Activated CD8-positive, alpha-beta memory T cell treated with anti-CD3 and anti-CD28 coated beads, Interleukin-2, amount 50 U/mL, for 48 hours (primary cell): Measurements from ENCODE around the gene TSHZ2.

Experiments used
- DNase-seq: peaks from one replicate; pipeline ENCODE4 v3.0.0-alpha.2; 2020

The TSHZ2 gene

GRCh38 chr20:53328961-53329360 is 356.8 kb downstream of the TSHZ2 start:
- no peak for DNase-seq

GRCh38 chr20:53329781-53330180 is 357.6 kb downstream of the TSHZ2 start:
- DNase-seq, result no peak

- no peak for DNase-seq
Observed at GRCh38 chr20:53330601-53331140, 358.5 kb downstream of the TSHZ2 start.

DNA sequence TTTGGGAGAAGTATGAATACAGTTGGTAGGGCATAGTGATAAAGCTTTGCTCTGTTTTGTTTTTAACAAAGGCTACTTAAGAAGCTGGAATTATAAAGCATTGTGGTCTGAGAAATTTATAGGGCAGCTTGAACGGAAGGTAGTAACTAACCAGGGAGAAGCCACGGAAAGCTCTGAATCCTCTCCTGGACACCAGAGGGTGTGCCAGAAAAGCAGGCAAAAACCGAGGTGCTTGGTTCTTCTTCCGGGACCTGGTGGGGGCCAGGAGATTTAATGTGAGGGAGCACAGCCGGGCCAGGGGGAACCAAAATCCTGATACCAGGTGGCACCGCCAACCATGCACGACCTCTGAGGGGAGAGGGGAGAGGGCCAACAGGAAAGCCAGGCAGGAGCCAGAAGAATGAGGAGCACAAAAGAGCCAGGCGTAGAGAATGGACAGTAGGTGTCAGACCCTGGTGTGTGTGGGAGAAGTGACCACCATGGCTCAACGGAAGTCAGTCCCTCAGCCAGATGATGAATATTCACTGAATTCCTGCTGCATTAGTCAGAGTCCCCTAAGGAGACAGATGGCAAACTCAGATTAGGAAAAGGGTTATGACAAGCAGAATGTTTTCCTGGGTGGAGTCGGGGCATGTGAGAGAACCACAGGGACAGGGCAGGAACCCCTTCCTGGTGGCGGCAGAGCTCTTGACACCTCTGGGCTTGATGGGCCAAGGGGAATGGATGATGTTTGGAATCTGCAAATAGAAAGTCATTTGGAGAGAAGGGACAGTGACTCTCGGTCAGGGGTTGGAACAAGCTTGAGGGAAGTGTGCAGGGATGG is 359.2 kb downstream of the TSHZ2 start:
- DNase-seq, result no peak

- DNase-seq, result no peak
Observed at GRCh38 chr20:53332022-53332837, 360.1 kb downstream of the TSHZ2 start.

DNA sequence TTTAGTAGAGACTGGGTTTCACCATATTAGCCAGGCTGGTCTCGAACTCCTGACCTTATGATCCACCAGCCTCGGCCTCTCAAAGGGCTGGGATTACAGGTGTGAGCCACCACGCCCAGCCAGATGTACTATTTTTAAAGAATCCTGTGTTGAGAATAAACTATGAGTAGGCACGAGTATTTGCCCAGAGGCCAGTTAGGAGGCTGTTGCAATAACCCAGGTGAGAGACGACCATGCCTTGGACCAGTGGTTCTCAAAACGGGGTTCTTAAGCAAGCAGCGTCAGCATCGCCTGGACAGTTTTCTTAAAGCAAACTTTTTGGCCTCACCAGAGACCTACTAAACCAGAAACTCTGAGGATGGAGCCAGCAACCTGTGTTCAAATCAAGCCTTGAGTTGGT is 362.7 kb downstream of the TSHZ2 start:
- DNase-seq, result no peak

- DNase-seq, result no peak
Observed at GRCh38 chr20:53335555-53335954, 363.4 kb downstream of the TSHZ2 start.

DNA sequence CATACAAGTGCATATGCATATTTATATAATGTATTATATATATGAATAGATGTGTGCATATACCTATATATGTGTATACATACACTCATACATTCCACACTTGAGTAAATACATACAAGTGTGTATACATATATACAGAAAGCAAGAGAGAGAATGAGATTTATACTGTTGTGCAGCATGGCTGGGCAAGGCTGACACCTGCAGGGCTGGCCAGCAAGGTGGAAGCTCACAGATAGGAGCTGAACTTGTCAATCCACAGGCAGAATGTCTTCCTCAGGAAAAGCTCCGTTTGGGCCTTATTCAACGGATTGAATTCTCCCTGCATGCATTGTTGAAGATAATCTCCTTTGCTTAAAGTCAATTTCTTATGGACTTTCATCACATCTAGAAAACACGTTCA is 364.7 kb downstream of the TSHZ2 start:
- DNase-seq, result no peak

DNA sequence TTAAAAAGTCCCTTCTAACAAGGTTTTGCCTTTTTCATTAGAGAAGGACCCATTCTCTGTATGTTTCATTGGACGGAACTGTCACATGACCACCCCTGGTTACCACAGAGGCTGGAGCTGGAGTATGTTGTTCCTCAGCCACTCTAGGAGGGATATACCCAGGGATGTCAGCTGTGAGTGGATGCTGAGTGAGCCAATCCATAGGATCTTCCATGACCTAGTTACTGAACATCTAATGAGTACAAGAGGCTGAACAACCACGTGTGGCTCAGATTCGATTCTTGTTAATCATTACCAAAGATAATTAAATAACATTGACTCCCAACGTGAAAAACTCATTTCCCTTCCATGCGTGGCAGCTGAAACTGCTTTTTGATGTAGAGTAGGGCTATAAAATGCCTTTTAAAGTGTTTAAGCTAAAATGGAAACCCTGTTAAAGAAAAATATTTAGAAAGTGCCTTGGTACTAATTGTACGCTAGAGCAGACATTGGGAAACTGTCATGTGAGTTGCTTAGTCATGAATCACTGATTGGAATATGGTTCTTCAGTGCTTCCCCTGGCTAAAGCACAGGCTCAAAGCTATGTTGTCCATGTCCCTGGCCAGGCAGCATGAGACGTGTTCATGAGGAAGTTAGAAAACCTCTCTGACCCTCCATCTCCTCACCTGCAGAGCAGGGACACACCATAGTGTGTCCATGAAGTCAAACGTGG is 365.4 kb downstream of the TSHZ2 start:
- DNase-seq, result no peak

- no peak for DNase-seq
Observed at GRCh38 chr20:53338716-53339115, 366.6 kb downstream of the TSHZ2 start.

GRCh38 chr20:53342429-53342828 is 370.3 kb downstream of the TSHZ2 start:
- no peak for DNase-seq

DNA sequence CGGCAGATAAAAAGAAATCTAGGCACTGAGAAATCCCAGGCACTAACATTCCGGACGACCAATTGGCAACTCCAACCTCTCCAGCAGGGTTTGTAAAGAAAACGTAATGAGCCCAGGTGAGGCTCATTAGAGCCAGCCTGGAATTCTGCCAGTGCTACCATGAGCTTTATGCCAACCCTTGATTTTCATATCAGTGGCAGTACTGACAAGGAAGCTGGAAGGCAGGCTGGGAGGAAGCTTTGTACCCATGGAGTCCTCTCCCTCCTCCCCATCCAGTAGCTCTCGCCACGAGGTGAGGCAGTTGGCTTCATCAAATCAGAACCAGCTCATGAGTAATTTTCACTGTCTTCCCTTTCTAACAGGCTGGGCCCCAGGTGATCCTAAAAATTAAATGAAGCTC is 371.3 kb downstream of the TSHZ2 start:
- DNase-seq, result no peak

DNA sequence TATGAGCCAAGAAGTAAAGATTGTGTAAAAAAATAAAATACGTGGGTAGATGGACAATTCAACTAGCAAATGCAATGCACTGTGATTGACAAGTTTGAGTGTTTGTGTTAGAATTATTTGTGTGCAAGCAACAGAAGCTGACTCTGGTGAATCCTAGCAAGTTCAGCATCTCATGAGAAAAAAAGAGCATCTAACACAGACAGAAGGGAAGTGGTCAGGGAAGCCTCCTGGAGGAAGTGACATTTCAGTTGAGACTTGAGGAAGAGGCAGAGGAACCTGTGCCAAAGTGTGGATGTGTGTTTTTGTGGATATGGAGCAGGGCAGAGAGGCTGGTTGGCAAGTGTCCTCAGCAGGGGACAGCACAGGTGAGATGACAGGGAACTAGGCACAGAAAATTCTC is 372.7 kb downstream of the TSHZ2 start:
- no peak for DNase-seq

GRCh38 chr20:53345536-53346334 is 373.6 kb downstream of the TSHZ2 start:
- DNase-seq, result no peak

DNA sequence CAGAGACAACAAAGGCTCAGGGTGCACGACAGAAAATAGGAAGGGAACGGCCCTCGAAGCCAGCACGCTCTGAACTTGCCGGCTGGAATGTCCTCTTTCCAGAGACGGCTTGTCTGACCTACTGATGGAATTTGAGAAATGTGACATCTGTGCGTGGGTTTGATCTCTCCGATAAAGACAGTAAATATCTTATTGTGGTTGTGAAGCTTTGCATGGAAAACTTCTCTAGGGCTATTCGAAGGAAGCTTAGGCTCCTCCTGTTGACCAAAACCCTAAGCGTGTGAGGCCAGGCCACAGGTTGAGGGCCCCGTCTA is 374.1 kb downstream of the TSHZ2 start:
- no peak for DNase-seq

DNA sequence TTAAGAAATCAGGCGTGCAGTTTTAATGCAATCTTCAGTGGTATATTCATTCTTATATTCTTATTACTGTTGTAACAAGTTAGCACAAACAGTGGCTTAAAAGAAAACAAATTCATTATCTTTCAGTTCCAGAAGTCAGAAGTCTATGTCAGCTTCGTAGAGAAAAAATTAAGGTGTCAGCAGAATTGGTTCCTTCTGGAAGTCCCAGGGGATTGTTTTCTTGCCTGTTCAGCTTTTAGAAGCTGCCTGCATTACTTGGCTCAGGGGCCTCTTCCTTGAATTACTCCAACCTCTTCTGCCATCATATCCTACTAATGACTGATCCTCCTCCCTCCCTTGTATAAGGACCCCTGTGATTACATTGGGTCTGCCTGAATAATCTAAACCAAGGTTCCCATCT is 377.6 kb downstream of the TSHZ2 start:
- DNase-seq, result no peak

DNA sequence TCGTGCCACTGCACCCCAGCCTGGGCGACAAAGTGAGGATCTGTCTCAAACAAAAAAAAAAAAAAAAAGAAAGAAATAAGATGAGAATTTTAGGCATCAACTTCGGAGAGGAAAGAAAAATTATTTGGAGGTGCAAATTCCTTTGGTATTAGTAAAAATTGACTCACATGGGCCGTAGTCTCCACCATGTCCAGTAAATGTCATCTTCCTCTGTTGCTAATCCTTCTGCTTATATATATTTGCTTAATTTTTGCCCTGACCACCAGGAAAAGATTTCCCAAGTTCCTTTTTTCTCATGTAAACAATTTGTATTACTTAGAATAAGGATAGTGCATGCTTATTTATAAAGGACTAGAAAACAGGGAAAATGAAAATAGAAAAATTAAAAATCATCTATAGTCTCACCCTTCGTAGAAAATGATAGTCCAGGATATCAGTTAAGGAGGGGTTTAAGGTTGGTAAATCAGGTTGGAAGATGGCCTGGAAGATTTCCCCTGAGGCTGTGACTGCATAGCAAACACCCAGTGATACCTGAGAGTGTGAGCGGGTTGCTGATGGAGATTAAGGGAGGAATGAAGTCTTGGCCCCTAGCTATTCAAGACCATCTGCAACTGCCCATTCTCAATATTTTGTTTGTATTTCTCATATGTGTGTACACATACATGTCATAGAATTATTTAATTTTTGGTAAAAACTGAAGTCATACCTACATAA is 380.7 kb downstream of the TSHZ2 start:
- DNase-seq, result no peak

- DNase-seq, result no peak
Observed at GRCh38 chr20:53354314-53354713, 382.2 kb downstream of the TSHZ2 start.

- DNase-seq, result no peak
Observed at GRCh38 chr20:53355790-53356189, 383.6 kb downstream of the TSHZ2 start.

- no peak for DNase-seq
Observed at GRCh38 chr20:53359425-53359824, 387.3 kb downstream of the TSHZ2 start.

GRCh38 chr20:53360852-53361251 is 388.7 kb downstream of the TSHZ2 start:
- DNase-seq, result no peak

- no peak for DNase-seq
Observed at GRCh38 chr20:53362736-53363135, 390.6 kb downstream of the TSHZ2 start.
